Activated naive CD8-positive, alpha-beta T cell treated with anti-CD3 and anti-CD28 coated beads for 36 hours (primary cell): ENCODE data around the gene SPATA19. TPM values are rescaled to one million over a fixed set of nuclear protein-coding genes. Genes with fewer than 3 reads are reported as not detected.
A peak's percentile ranks its signal among the peaks of the same experiment; 100 is the strongest.

ENCODE experiments used
- DNase-seq: peaks from one replicate; pipeline ENCODE4 v3.0.0; 2021
- H3K27ac Mint-ChIP-seq: one replicate; pipeline ENCODE4 v1.8.0; 2022; ENCODE audit warnings: mild to moderate bottlenecking, moderate library complexity, mixed read lengths
- H3K27me3 Mint-ChIP-seq: one replicate; pipeline ENCODE4 v1.8.0; 2022; ENCODE audit warnings: mild to moderate bottlenecking, mixed read lengths
- H3K36me3 Mint-ChIP-seq: one replicate; pipeline ENCODE4 v1.8.0; 2021; ENCODE audit warnings: mild to moderate bottlenecking, mixed read lengths
- H3K4me1 Mint-ChIP-seq: one replicate; pipeline ENCODE4 v1.8.0; 2021; ENCODE audit warnings: mixed read lengths
- H3K4me3 Mint-ChIP-seq: one replicate; pipeline ENCODE4 v1.8.0; 2022; ENCODE audit warnings: mild to moderate bottlenecking, moderate library complexity, mixed read lengths
- H3K9me3 Mint-ChIP-seq: one replicate; pipeline ENCODE4 v1.8.0; 2022; ENCODE audit warnings: mixed read lengths
- total RNA-seq, 2 experiments: library from RNA; stranded (reverse); gene quantifications; one replicate each; pipeline ENCODE4 v1.2.3, GENCODE V29; 2021

SPATA19 gene
- total RNA-seq, 2 experiments from 2014 or later, result not detected

- no peaks in the 10 kb centered on the region for H3K9me3 Mint-ChIP-seq
- no peak overlapping the region for H3K4me3 Mint-ChIP-seq
- H3K27me3 Mint-ChIP-seq, result peaks cover 30% of the 10 kb centered on the region
- H3K36me3 Mint-ChIP-seq, result no peaks in the 10 kb centered on the region
- H3K4me1 Mint-ChIP-seq, result peaks cover 4% of the 10 kb centered on the region
- DNase-seq, result no peak
- no peak overlapping the region for H3K27ac Mint-ChIP-seq
Observed at GRCh38 chr11:133830931-133831907, 14.1 kb downstream of the SPATA19 start.

- Mint-ChIP-seq H3K9me3 (no peaks in the 10 kb centered on the region), H3K27ac (no peak overlapping the region), H3K27me3 (peaks cover 22% of the 10 kb centered on the region), H3K4me3 (no peak overlapping the region), H3K4me1 (no peaks in the 10 kb centered on the region), H3K36me3 (no peaks in the 10 kb centered on the region)
- DNase-seq, result no peak
Observed at GRCh38 chr11:133829566-133829965, 15.7 kb downstream of the SPATA19 start.

DNA sequence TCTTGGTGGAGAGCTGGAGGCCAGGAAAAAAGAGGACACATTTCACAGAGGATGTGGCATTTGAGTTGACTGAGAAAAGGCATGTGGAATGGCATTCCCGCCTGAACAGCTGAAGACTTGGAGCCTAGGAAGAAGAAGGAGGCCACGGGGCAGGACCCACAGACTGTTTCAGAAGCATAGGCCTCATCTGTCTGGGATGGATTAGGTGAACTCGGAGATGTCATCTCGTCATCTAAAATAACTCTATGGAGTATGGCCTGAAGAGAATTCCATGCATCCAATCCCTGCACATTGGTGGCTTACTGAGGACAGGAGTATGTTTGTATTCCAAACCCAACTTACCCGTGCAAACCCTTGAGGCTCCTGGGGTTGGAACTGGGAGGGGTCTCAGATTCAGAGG lies 16.4 kb downstream of the SPATA19 start:
- Mint-ChIP-seq H3K27ac (no peak overlapping the region), H3K4me1 (no peaks in the 10 kb centered on the region), H3K27me3 (peaks cover 19% of the 10 kb centered on the region), H3K9me3 (no peaks in the 10 kb centered on the region), H3K4me3 (no peak overlapping the region), H3K36me3 (no peaks in the 10 kb centered on the region)
- DNase-seq, result no peak

GRCh38 chr11:133827556-133827955 lies 17.8 kb downstream of the SPATA19 start:
- no peak overlapping the region for H3K27ac Mint-ChIP-seq

DNA sequence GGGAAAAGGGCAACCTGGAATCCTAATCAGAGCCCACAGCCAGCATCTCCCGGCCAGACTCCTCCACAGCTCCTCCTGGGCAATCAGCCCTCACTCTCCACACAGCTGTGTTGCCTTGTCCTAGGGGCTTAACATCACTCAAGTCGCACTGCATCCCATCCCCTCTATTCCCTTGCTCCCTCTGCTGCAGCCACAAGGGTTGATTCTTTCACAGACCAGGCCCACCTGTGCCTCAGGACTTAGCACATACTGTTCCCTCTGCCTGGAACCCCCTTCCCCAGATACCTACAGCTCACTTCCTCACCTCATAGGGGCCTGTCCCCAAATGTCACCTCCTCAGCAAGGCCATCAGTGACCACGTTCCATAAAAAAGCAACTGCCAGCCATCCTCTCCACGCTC lies 18.4 kb downstream of the SPATA19 start:
- H3K27ac Mint-ChIP-seq, result no peak overlapping the region
- H3K4me1 Mint-ChIP-seq, result no peaks in the 10 kb centered on the region
- no peak for DNase-seq
- H3K36me3 Mint-ChIP-seq, result no peaks in the 10 kb centered on the region
- peaks cover 12% of the 10 kb centered on the region for H3K27me3 Mint-ChIP-seq
- no peak overlapping the region for H3K4me3 Mint-ChIP-seq
- no peaks in the 10 kb centered on the region for H3K9me3 Mint-ChIP-seq

More at GRCh38 chr11:133827556-133827955, 17.8 kb downstream of the SPATA19 start:
- peaks cover 17% of the 10 kb centered on the region for H3K27me3 Mint-ChIP-seq
- no peak for DNase-seq
- H3K4me3 Mint-ChIP-seq, result no peak overlapping the region
- H3K9me3 Mint-ChIP-seq, result no peaks in the 10 kb centered on the region
- no peaks in the 10 kb centered on the region for H3K36me3 Mint-ChIP-seq
- no peaks in the 10 kb centered on the region for H3K4me1 Mint-ChIP-seq

- no peak overlapping the region for H3K27ac Mint-ChIP-seq
- H3K4me1 Mint-ChIP-seq, result no peaks in the 10 kb centered on the region
- H3K36me3 Mint-ChIP-seq, result no peaks in the 10 kb centered on the region
- no peaks in the 10 kb centered on the region for H3K9me3 Mint-ChIP-seq
- DNase-seq, result no peak
- H3K27me3 Mint-ChIP-seq, result peaks cover 8% of the 10 kb centered on the region
- H3K4me3 Mint-ChIP-seq, result no peak overlapping the region
Observed at GRCh38 chr11:133825666-133826065, 19.6 kb downstream of the SPATA19 start.

- DNase-seq, result no peak
- Mint-ChIP-seq H3K4me1 (no peaks in the 10 kb centered on the region), H3K36me3 (no peaks in the 10 kb centered on the region), H3K27me3 (peaks cover 8% of the 10 kb centered on the region), H3K4me3 (no peak overlapping the region), H3K9me3 (no peaks in the 10 kb centered on the region), H3K27ac (no peak overlapping the region)
Observed at GRCh38 chr11:133825156-133825555, 20.2 kb downstream of the SPATA19 start.

GRCh38 chr11:133824593-133824992 lies 20.7 kb downstream of the SPATA19 start:
- no peak overlapping the region for H3K27ac Mint-ChIP-seq
- no peaks in the 10 kb centered on the region for H3K36me3 Mint-ChIP-seq
- H3K9me3 Mint-ChIP-seq, result no peaks in the 10 kb centered on the region
- DNase-seq, result no peak
- H3K4me1 Mint-ChIP-seq, result no peaks in the 10 kb centered on the region
- peaks cover 8% of the 10 kb centered on the region for H3K27me3 Mint-ChIP-seq
- no peak overlapping the region for H3K4me3 Mint-ChIP-seq

DNA sequence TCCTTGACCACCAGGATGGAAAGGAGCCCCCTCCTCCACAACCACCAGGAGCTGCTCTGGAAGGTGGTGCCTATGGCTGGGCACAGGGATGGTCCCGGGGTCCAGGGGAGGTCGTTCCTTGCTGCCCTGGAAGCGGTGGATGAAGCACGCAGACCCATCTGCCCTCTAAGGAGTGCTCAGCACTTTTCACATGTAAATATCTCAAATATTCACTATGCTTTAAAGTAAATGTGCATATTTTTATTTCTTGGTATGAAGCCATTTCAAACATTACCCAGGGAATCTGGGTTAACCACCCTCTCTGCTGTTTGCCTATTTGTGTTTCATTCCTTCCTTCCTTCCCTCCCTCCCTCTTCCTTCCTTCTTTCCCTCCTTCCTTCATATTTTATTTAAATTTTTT lies 21.7 kb downstream of the SPATA19 start:
- no peak overlapping the region for H3K27ac Mint-ChIP-seq
- DNase-seq, result no peak
- no peaks in the 10 kb centered on the region for H3K36me3 Mint-ChIP-seq
- H3K4me3 Mint-ChIP-seq, result no peak overlapping the region
- no peaks in the 10 kb centered on the region for H3K9me3 Mint-ChIP-seq
- H3K27me3 Mint-ChIP-seq, result peaks cover 8% of the 10 kb centered on the region
- H3K4me1 Mint-ChIP-seq, result no peaks in the 10 kb centered on the region

DNA sequence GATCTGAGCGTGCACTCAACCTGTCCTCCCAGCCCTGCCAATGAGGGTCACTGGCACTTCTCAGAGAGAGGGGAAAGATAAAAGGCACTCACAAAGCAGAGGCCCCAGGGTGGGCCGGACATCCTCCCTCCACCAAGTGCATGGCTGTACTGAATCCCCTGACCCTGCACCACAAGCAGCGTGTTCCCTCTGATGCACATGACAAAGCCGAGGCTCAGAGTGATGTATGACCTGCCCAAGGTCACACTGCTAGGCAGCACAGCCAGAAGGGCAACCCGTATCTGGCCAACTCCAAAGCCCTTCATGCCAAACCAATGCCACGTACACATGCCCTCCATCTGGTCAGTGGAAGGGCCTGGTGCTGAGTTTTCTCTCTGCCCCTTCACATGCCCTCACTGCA lies 22.1 kb downstream of the SPATA19 start:
- no peaks in the 10 kb centered on the region for H3K4me1 Mint-ChIP-seq
- no peak for DNase-seq
- no peaks in the 10 kb centered on the region for H3K9me3 Mint-ChIP-seq
- no peak overlapping the region for H3K27ac Mint-ChIP-seq
- no peak overlapping the region for H3K4me3 Mint-ChIP-seq
- peaks cover 5% of the 10 kb centered on the region for H3K27me3 Mint-ChIP-seq
- H3K36me3 Mint-ChIP-seq, result no peaks in the 10 kb centered on the region

GRCh38 chr11:133821776-133822175 lies 23.5 kb downstream of the SPATA19 start:
- Mint-ChIP-seq H3K27me3 (no peaks in the 10 kb centered on the region), H3K9me3 (no peaks in the 10 kb centered on the region), H3K4me3 (no peak overlapping the region), H3K27ac (no peak overlapping the region), H3K4me1 (no peaks in the 10 kb centered on the region), H3K36me3 (no peaks in the 10 kb centered on the region)
- peak; percentile 25 for DNase-seq

GRCh38 chr11:133819746-133820315 lies 25.5 kb downstream of the SPATA19 start:
- no peak overlapping the region for H3K4me3 Mint-ChIP-seq
- no peak overlapping the region for H3K27ac Mint-ChIP-seq
- no peaks in the 10 kb centered on the region for H3K4me1 Mint-ChIP-seq
- H3K9me3 Mint-ChIP-seq, result no peaks in the 10 kb centered on the region
- H3K36me3 Mint-ChIP-seq, result no peaks in the 10 kb centered on the region
- no peaks in the 10 kb centered on the region for H3K27me3 Mint-ChIP-seq
- DNase-seq, result no peak

DNA sequence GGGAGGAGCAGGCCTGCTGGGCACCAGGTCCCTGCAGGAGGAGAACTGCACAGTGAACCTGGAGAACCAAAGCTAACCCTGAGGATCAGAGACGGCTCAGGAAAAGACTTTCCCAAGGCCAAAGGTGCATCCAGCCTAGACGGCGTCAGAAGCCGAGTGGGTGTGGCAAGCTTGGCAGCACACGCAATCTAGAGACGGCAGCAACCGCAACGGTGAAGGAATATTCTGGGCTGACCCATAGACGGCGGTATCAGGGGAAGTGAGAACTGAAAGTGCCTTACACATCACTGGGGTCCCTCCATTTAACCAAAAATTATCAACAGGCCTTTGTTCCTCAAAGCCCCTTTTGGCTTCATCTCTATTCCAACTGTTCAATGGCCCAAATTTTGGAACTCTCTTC lies 26.2 kb downstream of the SPATA19 start:
- no peaks in the 10 kb centered on the region for H3K4me1 Mint-ChIP-seq
- no peaks in the 10 kb centered on the region for H3K27me3 Mint-ChIP-seq
- no peak overlapping the region for H3K4me3 Mint-ChIP-seq
- DNase-seq, result no peak
- H3K36me3 Mint-ChIP-seq, result no peaks in the 10 kb centered on the region
- no peak overlapping the region for H3K27ac Mint-ChIP-seq
- H3K9me3 Mint-ChIP-seq, result no peaks in the 10 kb centered on the region

GRCh38 chr11:133818302-133818701 lies 27.0 kb downstream of the SPATA19 start:
- Mint-ChIP-seq H3K4me1 (no peaks in the 10 kb centered on the region), H3K27ac (no peak overlapping the region), H3K36me3 (no peaks in the 10 kb centered on the region), H3K9me3 (no peaks in the 10 kb centered on the region), H3K4me3 (no peak overlapping the region), H3K27me3 (no peaks in the 10 kb centered on the region)
- DNase-seq, result no peak

DNA sequence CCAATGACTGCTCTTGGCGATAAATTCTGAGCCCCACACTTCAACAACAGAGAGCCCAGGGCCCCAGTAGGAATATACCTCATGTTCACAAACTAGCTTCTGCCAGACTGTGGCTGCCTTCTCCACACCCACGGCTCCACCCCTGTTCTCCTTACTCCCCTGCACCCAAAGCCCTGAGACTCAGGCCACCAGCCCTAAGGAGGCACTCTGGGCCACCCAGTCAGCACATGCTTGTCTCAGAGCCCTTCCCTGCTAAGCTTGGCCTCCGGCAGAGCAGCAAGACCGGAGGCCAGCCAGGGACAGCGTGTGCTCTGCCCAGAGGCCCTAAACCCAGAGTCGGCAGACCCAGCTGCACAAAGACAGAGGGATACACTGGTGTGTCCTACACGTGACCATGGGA lies 27.9 kb downstream of the SPATA19 start:
- DNase-seq, result no peak
- Mint-ChIP-seq H3K27ac (no peak overlapping the region), H3K36me3 (no peaks in the 10 kb centered on the region), H3K4me1 (no peaks in the 10 kb centered on the region), H3K4me3 (no peak overlapping the region), H3K27me3 (peaks cover 2% of the 10 kb centered on the region), H3K9me3 (no peaks in the 10 kb centered on the region)
